Sigmoid colon (tissue), 4 donors: Measurements from ENCODE around the gene FBXO34.

Experiments used
- POLR2AphosphoS5 ChIP-seq, 4 donors: sonication (generic); formaldehyde crosslinking; IDR thresholded peaks; one replicate each; pipeline ENCODE4 v1.6.1; 2017; ENCODE audit warnings: antibody characterized with exemption in 4 of 4
- TF ChIP-seq, protein P1 (sequence below), 4 experiments: fragments of 450-650 bp in 3 of 4; fragments of 200-600 bp in 1 of 4; IDR thresholded peaks; one replicate each; pipeline ENCODE4 v1.5.1; 2016 to 2019; ENCODE audit warnings: antibody characterized with exemption in 4 of 4, mild to moderate bottlenecking in 3 of 4, moderate library complexity in 2 of 4

DNA sequence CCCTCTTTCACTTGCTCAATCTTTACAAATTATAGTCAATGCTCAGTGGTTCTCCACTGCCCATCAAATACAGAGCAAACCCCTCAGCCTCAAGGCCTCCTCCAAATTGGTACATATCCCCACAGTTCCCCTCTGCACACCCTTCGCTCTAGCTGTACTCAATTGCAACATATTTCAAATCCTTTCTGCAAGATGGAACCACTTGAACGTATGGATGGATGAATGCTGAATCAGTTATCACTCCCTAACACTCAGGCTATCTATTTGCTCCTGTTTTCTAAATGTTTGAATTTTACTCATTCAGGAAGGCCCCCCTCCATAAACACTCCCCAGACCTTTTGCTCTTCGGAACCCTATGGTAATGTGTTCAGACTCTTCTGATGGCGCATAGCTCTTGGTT is 115.9 kb downstream of the FBXO34 start:
- no peak for TF ChIP-seq POLR2AphosphoS5 (IDR thresholded peaks at IDR 0.05)
- TF ChIP-seq, protein P1, sequence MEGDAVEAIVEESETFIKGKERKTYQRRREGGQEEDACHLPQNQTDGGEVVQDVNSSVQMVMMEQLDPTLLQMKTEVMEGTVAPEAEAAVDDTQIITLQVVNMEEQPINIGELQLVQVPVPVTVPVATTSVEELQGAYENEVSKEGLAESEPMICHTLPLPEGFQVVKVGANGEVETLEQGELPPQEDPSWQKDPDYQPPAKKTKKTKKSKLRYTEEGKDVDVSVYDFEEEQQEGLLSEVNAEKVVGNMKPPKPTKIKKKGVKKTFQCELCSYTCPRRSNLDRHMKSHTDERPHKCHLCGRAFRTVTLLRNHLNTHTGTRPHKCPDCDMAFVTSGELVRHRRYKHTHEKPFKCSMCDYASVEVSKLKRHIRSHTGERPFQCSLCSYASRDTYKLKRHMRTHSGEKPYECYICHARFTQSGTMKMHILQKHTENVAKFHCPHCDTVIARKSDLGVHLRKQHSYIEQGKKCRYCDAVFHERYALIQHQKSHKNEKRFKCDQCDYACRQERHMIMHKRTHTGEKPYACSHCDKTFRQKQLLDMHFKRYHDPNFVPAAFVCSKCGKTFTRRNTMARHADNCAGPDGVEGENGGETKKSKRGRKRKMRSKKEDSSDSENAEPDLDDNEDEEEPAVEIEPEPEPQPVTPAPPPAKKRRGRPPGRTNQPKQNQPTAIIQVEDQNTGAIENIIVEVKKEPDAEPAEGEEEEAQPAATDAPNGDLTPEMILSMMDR (IDR thresholded peaks at IDR 0.05), result no peak
